Measurements from ENCODE around the gene AKT3. TPM values are rescaled to one million over a fixed set of nuclear protein-coding genes. Genes with fewer than 3 reads are reported as not detected.

The AKT3 gene
- total RNA-seq, 1 donor from 2014 or later = 38.5 TPM

GRCh38 chr1:243548516-243548915, 301.5 kb downstream of the AKT3 start:
- Mint-ChIP-seq H3K4me3 (no peak overlapping the region), H3K27ac (no peak overlapping the region), H3K36me3 (ENCODE audit: low read depth) (peaks cover 5% of the 10 kb centered on the region), H3K9me3 (no peaks in the 10 kb centered on the region), H3K27me3 (no peaks in the 10 kb centered on the region), H3K4me1 (peaks cover 3% of the 10 kb centered on the region)
- DNase-seq = no peak
- intact Hi-C loops (cut with micrococcal nuclease) = no loop called here

- H3K9me3 Mint-ChIP-seq = no peaks in the 10 kb centered on the region
These were observed 302.2 kb downstream of the AKT3 start for GRCh38 chr1:243547891-243548290.

GRCh38 chr1:243546457-243546856, 303.6 kb downstream of the AKT3 start:
- Mint-ChIP-seq H3K9me3 (no peaks in the 10 kb centered on the region), H3K36me3 (ENCODE audit: low read depth) (peaks cover 7% of the 10 kb centered on the region), H3K4me3 (no peak overlapping the region), H3K27ac (no peak overlapping the region), H3K27me3 (no peaks in the 10 kb centered on the region), H3K4me1 (peaks cover 3% of the 10 kb centered on the region)
- intact Hi-C loops (cut with micrococcal nuclease) = no loop called here
- no peak for DNase-seq

More at GRCh38 chr1:243547891-243548290, 302.2 kb downstream of the AKT3 start:
- Mint-ChIP-seq H3K4me3 (no peak overlapping the region), H3K36me3 (ENCODE audit: low read depth) (peaks cover 7% of the 10 kb centered on the region), H3K27ac (no peak overlapping the region), H3K27me3 (no peaks in the 10 kb centered on the region), H3K4me1 (peaks cover 3% of the 10 kb centered on the region)
- DNase-seq = no peak
- intact Hi-C loops (cut with micrococcal nuclease) = no loop called here

GRCh38 chr1:243543501-243543900, 306.5 kb downstream of the AKT3 start:
- peaks cover 5% of the 10 kb centered on the region for H3K36me3 Mint-ChIP-seq (ENCODE audit: low read depth)
- intact Hi-C loops (cut with micrococcal nuclease) = no loop called here
- H3K27me3 Mint-ChIP-seq = no peaks in the 10 kb centered on the region

DNA sequence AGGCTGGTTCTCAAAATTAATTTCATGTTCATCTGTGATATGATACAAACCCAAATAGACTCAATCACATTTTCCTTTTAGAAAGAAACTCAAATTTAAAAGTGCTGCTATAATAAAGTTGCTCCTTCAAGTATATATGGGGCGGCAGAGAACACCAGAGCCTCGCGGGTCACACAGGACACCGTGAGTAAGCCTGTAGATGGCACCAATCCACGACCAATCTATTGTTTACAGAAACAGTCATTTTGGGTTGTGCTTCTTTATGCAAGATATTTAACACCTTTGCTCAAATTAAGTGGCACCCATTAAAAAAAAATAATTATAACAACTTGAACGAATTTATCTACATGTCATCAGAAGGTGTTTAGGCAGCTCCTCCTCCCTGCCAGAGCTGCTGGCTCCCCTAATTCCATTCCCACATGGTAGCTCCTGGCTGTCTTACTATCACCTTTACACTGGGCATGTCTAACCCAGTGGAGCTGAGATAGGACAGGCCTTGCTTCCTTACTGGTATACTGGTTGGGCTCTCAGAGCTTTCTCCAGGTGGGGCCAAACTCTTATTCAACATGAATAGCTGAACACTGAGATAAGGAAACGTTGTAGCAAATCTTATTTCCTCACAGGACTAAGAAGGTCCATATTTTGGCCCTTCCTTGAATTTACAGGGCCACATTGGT, 307.2 kb downstream of the AKT3 start:
- H3K9me3 Mint-ChIP-seq = no peaks in the 10 kb centered on the region
- H3K27me3 Mint-ChIP-seq = no peaks in the 10 kb centered on the region
- no peak for DNase-seq
- intact Hi-C loops (cut with micrococcal nuclease) = no loop called here
- peaks cover 5% of the 10 kb centered on the region for H3K36me3 Mint-ChIP-seq (ENCODE audit: low read depth)
- H3K27ac Mint-ChIP-seq = no peak overlapping the region
- no peaks in the 10 kb centered on the region for H3K4me1 Mint-ChIP-seq
- no peak overlapping the region for H3K4me3 Mint-ChIP-seq

More at GRCh38 chr1:243543501-243543900, 306.5 kb downstream of the AKT3 start:
- Mint-ChIP-seq H3K4me1 (no peaks in the 10 kb centered on the region), H3K27ac (no peak overlapping the region), H3K9me3 (no peaks in the 10 kb centered on the region), H3K4me3 (no peak overlapping the region)
- no peak for DNase-seq

DNA sequence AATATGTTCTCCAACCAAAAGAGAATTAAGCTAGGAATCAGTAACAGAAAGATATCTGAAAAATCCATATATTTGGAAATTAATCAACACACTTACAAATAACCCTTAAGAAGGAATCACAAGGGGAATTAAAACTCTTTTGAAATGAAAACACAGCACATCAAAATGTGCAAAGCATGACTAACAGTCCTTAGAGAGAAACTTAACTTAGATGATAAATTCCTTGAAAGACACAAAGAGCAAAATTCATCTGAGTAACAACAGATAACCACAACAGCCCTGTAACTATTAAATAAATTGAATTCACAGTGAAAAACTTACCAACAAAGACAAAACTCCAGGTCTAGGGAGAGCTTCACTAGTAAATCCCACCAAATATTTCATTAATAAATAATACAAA, 310.4 kb downstream of the AKT3 start:
- Mint-ChIP-seq H3K27me3 (no peaks in the 10 kb centered on the region), H3K27ac (no peak overlapping the region), H3K4me1 (no peaks in the 10 kb centered on the region), H3K36me3 (ENCODE audit: low read depth) (peaks cover 5% of the 10 kb centered on the region), H3K4me3 (no peak overlapping the region), H3K9me3 (no peaks in the 10 kb centered on the region)
- DNase-seq = no peak
- intact Hi-C loops (cut with micrococcal nuclease) = no loop called here

DNA sequence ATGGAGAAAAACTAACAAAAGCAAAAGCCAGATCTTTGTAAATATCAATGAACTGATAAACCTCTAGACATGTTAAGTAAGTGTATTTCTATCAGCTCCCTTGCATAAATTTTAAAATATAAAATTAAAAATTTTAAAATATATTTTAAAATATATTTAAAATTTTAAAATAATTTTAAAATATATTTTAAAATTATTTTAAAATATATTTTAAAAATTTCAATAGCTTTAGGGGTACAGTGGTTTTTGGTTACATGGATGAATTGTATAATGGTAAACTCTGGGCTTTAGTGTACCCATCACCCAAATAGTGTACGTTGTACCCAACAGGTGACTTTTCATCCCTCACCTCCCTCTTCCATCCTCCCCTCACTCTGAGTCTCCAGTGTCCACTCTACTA, 315.0 kb downstream of the AKT3 start:
- H3K27ac Mint-ChIP-seq = no peak overlapping the region
- H3K4me1 Mint-ChIP-seq = peaks cover 2% of the 10 kb centered on the region
- no peaks in the 10 kb centered on the region for H3K27me3 Mint-ChIP-seq
- no peaks in the 10 kb centered on the region for H3K36me3 Mint-ChIP-seq (ENCODE audit: low read depth)
- H3K4me3 Mint-ChIP-seq = no peak overlapping the region
- no peak for DNase-seq
- H3K9me3 Mint-ChIP-seq = peaks cover 5% of the 10 kb centered on the region
- intact Hi-C loops (cut with micrococcal nuclease) = no loop called here

DNA sequence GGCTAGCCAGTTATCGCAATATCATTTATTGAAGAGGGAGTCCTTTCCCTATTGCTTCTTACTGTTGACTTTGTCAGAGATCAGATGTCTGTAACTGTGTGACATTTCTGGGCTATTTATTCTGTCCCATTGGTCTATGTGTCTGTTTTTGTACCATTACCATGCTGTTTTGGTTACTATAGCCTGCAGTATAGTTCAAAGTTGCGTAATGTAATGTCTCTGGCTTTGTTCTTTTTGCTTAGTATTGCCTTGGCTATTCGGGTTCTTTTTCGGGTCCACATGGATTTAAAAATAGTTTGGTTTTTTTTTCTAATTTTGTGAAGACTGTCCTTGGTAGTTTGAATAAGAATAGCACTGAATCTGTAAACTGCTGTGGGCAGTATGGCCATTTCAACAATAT, 320.5 kb downstream of the AKT3 start:
- Mint-ChIP-seq H3K4me1 (peaks cover 8% of the 10 kb centered on the region), H3K27me3 (no peaks in the 10 kb centered on the region), H3K36me3 (ENCODE audit: low read depth) (no peaks in the 10 kb centered on the region), H3K27ac (no peak overlapping the region), H3K9me3 (peaks cover 6% of the 10 kb centered on the region), H3K4me3 (no peak overlapping the region)
- intact Hi-C loops (cut with micrococcal nuclease) = loop anchor here (5.0 kb wide), 1 partner anchor 68 kb away; no protein-coding TSS in a partner anchor
- no peak for DNase-seq

- H3K27me3 Mint-ChIP-seq = no peaks in the 10 kb centered on the region
- intact Hi-C loops (cut with micrococcal nuclease) = loop anchor here (5.0 kb wide), 1 partner anchor 69 kb away; no protein-coding TSS in a partner anchor
- peaks cover 8% of the 10 kb centered on the region for H3K4me1 Mint-ChIP-seq
- H3K36me3 Mint-ChIP-seq (ENCODE audit: low read depth) = no peaks in the 10 kb centered on the region
- no peak overlapping the region for H3K4me3 Mint-ChIP-seq
- H3K27ac Mint-ChIP-seq = no peak overlapping the region
- DNase-seq = no peak
- H3K9me3 Mint-ChIP-seq = peaks cover 6% of the 10 kb centered on the region
These were observed 321.5 kb downstream of the AKT3 start for GRCh38 chr1:243528459-243529121.

GRCh38 chr1:243526180-243526579, 323.9 kb downstream of the AKT3 start:
- H3K9me3 Mint-ChIP-seq = peaks cover 6% of the 10 kb centered on the region
- intact Hi-C loops (cut with micrococcal nuclease) = loop anchor here (5.0 kb wide), 1 partner anchor 71 kb away; no protein-coding TSS in a partner anchor
- H3K4me1 Mint-ChIP-seq = peaks cover 8% of the 10 kb centered on the region
- no peaks in the 10 kb centered on the region for H3K27me3 Mint-ChIP-seq
- H3K27ac Mint-ChIP-seq = no peak overlapping the region
- no peak overlapping the region for H3K4me3 Mint-ChIP-seq
- DNase-seq = no peak
- no peaks in the 10 kb centered on the region for H3K36me3 Mint-ChIP-seq (ENCODE audit: low read depth)

DNA sequence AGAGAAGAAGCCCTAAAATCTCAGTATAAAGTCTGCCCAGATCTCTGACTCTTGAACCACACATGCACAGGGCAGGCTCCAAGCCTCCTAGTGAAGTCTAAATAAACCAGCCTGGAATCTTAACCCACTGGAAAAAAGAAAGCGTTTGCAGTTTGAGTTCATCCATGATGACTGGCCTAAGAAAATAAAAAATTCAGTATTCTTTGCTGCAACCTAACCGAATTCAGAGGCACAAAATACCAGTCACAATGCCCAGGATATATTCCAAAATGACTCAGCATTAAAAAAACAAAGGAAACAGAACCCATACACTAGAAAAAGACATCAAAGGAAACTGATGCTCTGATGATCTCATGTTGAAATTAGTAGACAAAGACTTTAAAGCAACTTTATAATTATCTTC, 325.0 kb downstream of the AKT3 start:
- Mint-ChIP-seq H3K27me3 (no peaks in the 10 kb centered on the region), H3K36me3 (ENCODE audit: low read depth) (no peaks in the 10 kb centered on the region), H3K4me1 (peaks cover 6% of the 10 kb centered on the region), H3K9me3 (peaks cover 2% of the 10 kb centered on the region), H3K4me3 (no peak overlapping the region), H3K27ac (no peak overlapping the region)
- intact Hi-C loops (cut with micrococcal nuclease) = loop anchor here (5.0 kb wide), 1 partner anchor 72 kb away; no protein-coding TSS in a partner anchor
- DNase-seq = no peak

DNA sequence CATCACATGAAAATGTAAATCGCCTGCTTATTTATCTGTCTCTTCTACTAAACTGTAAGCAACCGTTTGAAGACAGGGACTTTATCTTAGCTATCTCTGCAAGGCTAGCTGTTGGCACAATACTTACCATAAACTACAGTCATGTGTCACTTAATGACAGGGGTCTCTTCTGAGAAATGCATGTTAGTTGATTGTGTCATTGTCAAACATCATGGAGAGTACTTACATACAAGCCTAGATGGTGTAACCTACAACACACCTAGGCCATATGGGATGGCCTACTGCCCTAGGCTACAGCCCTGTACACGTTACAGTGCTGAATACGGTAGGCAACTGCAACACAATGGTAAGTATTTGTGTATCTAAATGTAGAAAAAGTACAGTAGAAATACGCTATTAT, 326.3 kb downstream of the AKT3 start:
- intact Hi-C loops (cut with micrococcal nuclease) = no loop called here
- Mint-ChIP-seq H3K27ac (no peak overlapping the region), H3K4me1 (peaks cover 6% of the 10 kb centered on the region), H3K36me3 (ENCODE audit: low read depth) (peaks cover under 1% of the 10 kb centered on the region), H3K27me3 (no peaks in the 10 kb centered on the region), H3K4me3 (no peak overlapping the region), H3K9me3 (no peaks in the 10 kb centered on the region)
- no peak for DNase-seq

DNA sequence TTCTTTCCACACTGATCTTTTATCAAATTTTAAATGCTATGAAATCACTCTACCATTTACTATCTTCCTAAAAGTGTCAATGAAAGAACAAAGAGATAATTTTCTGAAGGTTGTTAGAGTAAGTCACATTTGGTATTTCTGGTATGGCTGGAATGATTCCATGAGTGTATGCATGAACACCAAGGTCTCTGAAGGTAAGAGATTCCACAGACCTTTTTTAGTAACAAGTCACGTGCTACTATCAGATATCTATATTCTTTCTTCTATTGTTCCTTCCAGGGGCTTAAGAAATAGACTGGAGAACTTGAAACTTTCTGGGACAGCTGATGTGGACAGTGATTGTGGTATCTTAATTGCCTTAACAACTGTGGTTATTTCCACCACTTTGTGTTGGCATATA, 329.2 kb downstream of the AKT3 start:
- Mint-ChIP-seq H3K36me3 (ENCODE audit: low read depth) (peaks cover 6% of the 10 kb centered on the region), H3K27me3 (no peaks in the 10 kb centered on the region), H3K4me1 (peaks cover 6% of the 10 kb centered on the region), H3K27ac (no peak overlapping the region), H3K4me3 (no peak overlapping the region), H3K9me3 (peaks cover 4% of the 10 kb centered on the region)
- intact Hi-C loops (cut with micrococcal nuclease) = no loop called here
- no peak for DNase-seq

GRCh38 chr1:243514927-243515326, 335.1 kb downstream of the AKT3 start:
- Mint-ChIP-seq H3K9me3 (peaks cover 4% of the 10 kb centered on the region), H3K27me3 (no peaks in the 10 kb centered on the region), H3K4me3 (no peak overlapping the region), H3K36me3 (ENCODE audit: low read depth) (peaks cover 20% of the 10 kb centered on the region), H3K27ac (no peak overlapping the region), H3K4me1 (peaks cover 8% of the 10 kb centered on the region)
- DNase-seq = no peak
- intact Hi-C loops (cut with micrococcal nuclease) = no loop called here

All from activated CD4-positive, alpha-beta T cell treated with anti-CD3 and anti-CD28 coated beads, Interleukin-2, amount 10 ng/mL, durations not matched to agents 24 days and 14 days (primary cell).